ENCODE measurements around the gene STMN3.

GRCh38 chr20:63701051-63701328 is 47.8 kb upstream of the STMN3 start:
- no peak for TF ChIP-seq POLR2A (IDR thresholded peaks at IDR 0.05)
- TF ChIP-seq CTCF (IDR thresholded peaks at IDR 0.05): no peak

Data from uterus (tissue), 2 donors.